ENCODE data around the gene NRG3.

- no peak for TF ChIP-seq CTCF (IDR thresholded peaks at IDR 0.05)
- TF ChIP-seq POLR2A (IDR thresholded peaks at IDR 0.05) = no peak
These were observed 68.6 kb downstream of the NRG3 start for GRCh38 chr10:81943583-81943982.

Measured in gastroesophageal sphincter (tissue), 3 donors.